Measurements from ENCODE around the gene NUDT21.

DNA sequence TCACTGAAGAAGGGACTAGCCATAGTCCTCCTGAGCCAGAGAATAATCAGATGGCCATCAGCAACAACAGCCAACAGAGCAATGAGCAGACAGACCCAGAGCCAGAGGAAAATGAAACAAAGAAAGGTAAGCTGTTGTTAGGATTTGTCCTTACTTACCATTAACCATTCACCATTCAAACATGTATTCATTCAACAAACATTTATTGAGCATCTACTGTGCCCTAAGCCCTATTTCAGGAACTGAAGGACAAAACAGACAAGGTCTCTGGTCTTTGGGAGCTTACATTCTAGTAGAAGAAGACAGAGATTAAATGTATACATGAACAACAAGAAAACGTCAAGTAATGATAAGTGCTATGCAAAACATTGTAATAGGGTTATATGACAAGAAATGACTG, 19.5 kb upstream of the NUDT21 start:
- no peak for TF ChIP-seq POLR2A (IDR thresholded peaks at IDR 0.05)
- TF ChIP-seq, protein P1, sequence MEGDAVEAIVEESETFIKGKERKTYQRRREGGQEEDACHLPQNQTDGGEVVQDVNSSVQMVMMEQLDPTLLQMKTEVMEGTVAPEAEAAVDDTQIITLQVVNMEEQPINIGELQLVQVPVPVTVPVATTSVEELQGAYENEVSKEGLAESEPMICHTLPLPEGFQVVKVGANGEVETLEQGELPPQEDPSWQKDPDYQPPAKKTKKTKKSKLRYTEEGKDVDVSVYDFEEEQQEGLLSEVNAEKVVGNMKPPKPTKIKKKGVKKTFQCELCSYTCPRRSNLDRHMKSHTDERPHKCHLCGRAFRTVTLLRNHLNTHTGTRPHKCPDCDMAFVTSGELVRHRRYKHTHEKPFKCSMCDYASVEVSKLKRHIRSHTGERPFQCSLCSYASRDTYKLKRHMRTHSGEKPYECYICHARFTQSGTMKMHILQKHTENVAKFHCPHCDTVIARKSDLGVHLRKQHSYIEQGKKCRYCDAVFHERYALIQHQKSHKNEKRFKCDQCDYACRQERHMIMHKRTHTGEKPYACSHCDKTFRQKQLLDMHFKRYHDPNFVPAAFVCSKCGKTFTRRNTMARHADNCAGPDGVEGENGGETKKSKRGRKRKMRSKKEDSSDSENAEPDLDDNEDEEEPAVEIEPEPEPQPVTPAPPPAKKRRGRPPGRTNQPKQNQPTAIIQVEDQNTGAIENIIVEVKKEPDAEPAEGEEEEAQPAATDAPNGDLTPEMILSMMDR (IDR thresholded peaks at IDR 0.05) = no peak
- no peak for TF ChIP-seq EP300 (IDR thresholded peaks at IDR 0.05)

Measured in upper lobe of left lung (tissue), 4 donors.